Left ventricle myocardium inferior (tissue), 1 donor: ENCODE measurements around the gene TYSND1. TPM values are rescaled to one million over a fixed set of nuclear protein-coding genes. Genes with fewer than 3 reads are reported as not detected.

Source experiments
- DNase-seq: peaks from one replicate; pipeline ENCODE4 v3.0.0-alpha.2; 2020
- H3K27ac ChIP-seq: fragments of 200-600 bp; replicated peaks from 2 replicates; pipeline ENCODE4 v1.8.0; 2021
- H3K27me3 ChIP-seq: fragments of 200-600 bp; 2 replicates; pipeline ENCODE4 v1.8.0; 2021; ENCODE audit warnings: low read depth
- H3K36me3 ChIP-seq: fragments of 200-600 bp; 2 replicates; pipeline ENCODE4 v1.8.0; 2021
- H3K4me1 ChIP-seq: fragments of 200-600 bp; 2 replicates; pipeline ENCODE4 v1.8.0; 2021
- H3K4me3 ChIP-seq: fragments of 200-600 bp; 2 replicates; pipeline ENCODE4 v1.8.0; 2021; ENCODE audit warnings: mild to moderate bottlenecking, moderate library complexity
- H3K9me3 ChIP-seq: fragments of 200-600 bp; replicated peaks from 2 replicates; pipeline ENCODE4 v1.8.0; 2021
- intact Hi-C: fragments of 100-400 bp; cut with micrococcal nuclease; formaldehyde crosslinking; loops from one replicate; pipeline ENCODE4 v1.11.0; 2022
- total RNA-seq: library from RNA; stranded (reverse); fragmentation: NEBNext Ultra II Directional; extraction: Animal tissue kit (Norgen Biotek cat#: 25700); gene quantifications from one replicate; pipeline ENCODE4 v1.2.1, GENCODE V29; 2021
- TF ChIP-seq, protein P1 (sequence below): fragments of 200-600 bp; IDR thresholded peaks from 2 replicates; pipeline ENCODE4 v1.8.0; 2021; ENCODE audit warnings: antibody characterized with exemption, mild to moderate bottlenecking, borderline replicate concordance
- donor health status: DM: no; HTN: yes; CAD: no; lungs with severe emphysema.

TYSND1 gene
- total RNA-seq, 1 donor from 2014 or later: 6.4 TPM

- peaks cover 40% of the 10 kb centered on the region for H3K4me1 ChIP-seq
- intact Hi-C loops: no loop called here
- H3K27me3 ChIP-seq: no peaks in the 10 kb centered on the region
- H3K27ac ChIP-seq: peak overlapping the region; percentile 95
- peaks cover 12% of the 10 kb centered on the region for H3K36me3 ChIP-seq
- H3K9me3 ChIP-seq: no peaks in the 10 kb centered on the region
- peak overlapping the region; percentile 80 for H3K4me3 ChIP-seq
- DNase-seq: no peak
- TF ChIP-seq, protein P1, sequence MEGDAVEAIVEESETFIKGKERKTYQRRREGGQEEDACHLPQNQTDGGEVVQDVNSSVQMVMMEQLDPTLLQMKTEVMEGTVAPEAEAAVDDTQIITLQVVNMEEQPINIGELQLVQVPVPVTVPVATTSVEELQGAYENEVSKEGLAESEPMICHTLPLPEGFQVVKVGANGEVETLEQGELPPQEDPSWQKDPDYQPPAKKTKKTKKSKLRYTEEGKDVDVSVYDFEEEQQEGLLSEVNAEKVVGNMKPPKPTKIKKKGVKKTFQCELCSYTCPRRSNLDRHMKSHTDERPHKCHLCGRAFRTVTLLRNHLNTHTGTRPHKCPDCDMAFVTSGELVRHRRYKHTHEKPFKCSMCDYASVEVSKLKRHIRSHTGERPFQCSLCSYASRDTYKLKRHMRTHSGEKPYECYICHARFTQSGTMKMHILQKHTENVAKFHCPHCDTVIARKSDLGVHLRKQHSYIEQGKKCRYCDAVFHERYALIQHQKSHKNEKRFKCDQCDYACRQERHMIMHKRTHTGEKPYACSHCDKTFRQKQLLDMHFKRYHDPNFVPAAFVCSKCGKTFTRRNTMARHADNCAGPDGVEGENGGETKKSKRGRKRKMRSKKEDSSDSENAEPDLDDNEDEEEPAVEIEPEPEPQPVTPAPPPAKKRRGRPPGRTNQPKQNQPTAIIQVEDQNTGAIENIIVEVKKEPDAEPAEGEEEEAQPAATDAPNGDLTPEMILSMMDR: no peak
Observed at GRCh38 chr10:70145166-70145665, 1.3 kb downstream of the TYSND1 start.

DNA sequence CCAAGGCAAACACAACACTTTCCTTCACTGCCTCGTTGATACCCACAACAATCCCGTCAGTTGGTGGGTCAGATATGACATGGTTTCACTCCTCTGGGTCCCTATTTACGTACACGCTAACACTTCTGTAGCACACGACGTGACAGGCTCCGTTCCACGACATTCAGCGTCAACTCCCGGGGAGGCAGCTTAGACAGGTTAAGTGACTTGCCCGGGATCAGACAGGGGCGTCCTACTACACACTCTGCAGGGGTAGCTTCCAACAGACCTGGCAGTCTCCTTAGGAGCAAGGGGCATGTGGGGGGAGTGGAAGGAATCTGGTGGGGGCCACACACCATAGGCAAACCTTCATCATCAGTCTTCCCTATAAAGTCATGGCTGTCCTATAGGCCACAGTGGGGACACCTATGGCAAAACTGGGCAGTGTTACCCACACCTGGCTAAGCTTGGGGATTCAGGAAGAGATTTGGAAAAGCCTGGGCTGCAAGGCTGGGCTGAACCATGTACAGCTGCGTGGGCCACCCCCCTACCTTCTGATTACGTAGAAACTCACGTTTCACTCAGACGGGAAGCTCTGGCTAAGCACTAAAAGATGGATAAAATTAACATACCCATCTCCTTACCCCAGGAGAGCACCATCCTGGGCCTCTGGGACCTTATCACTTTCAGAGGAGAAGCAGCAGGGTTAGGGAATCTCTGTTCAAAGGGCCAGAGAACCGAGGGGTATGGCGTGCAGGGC, 2.0 kb downstream of the TYSND1 start:
- Histone ChIP-seq H3K4me3 (peak overlapping the region; percentile 80), H3K36me3 (peaks cover 11% of the 10 kb centered on the region), H3K9me3 (no peaks in the 10 kb centered on the region), H3K4me1 (peaks cover 40% of the 10 kb centered on the region), H3K27ac (no peak overlapping the region), H3K27me3 (no peaks in the 10 kb centered on the region)
- TF ChIP-seq, protein P1: no peak
- no peak for DNase-seq
- intact Hi-C loops: no loop called here

- Histone ChIP-seq H3K4me3 (no peak overlapping the region), H3K4me1 (peaks cover 38% of the 10 kb centered on the region), H3K36me3 (peaks cover 8% of the 10 kb centered on the region), H3K27me3 (no peaks in the 10 kb centered on the region), H3K27ac (no peak overlapping the region), H3K9me3 (no peaks in the 10 kb centered on the region)
- intact Hi-C loops: no loop called here
- TF ChIP-seq, protein P1: no peak
- no peak for DNase-seq
Observed at GRCh38 chr10:70142555-70142954, 3.9 kb downstream of the TYSND1 start.

- no peak for DNase-seq
- H3K36me3 ChIP-seq: peaks cover 8% of the 10 kb centered on the region
- H3K27ac ChIP-seq: no peak overlapping the region
- H3K27me3 ChIP-seq: no peaks in the 10 kb centered on the region
- H3K4me1 ChIP-seq: peaks cover 18% of the 10 kb centered on the region
- TF ChIP-seq, protein P1: no peak
- no peaks in the 10 kb centered on the region for H3K9me3 ChIP-seq
- intact Hi-C loops: no loop called here
- H3K4me3 ChIP-seq: no peak overlapping the region
Observed at GRCh38 chr10:70140297-70140696, 6.2 kb downstream of the TYSND1 start.

- DNase-seq: no peak
- TF ChIP-seq, protein P1: no peak
- H3K27me3 ChIP-seq: no peaks in the 10 kb centered on the region
- peaks cover 8% of the 10 kb centered on the region for H3K36me3 ChIP-seq
- H3K4me3 ChIP-seq: no peak overlapping the region
- H3K4me1 ChIP-seq: peaks cover 14% of the 10 kb centered on the region
- H3K27ac ChIP-seq: no peak overlapping the region
- intact Hi-C loops: no loop called here
- no peaks in the 10 kb centered on the region for H3K9me3 ChIP-seq
Observed at GRCh38 chr10:70139997-70140250, 6.6 kb downstream of the TYSND1 start.
